Smooth muscle cell (in vitro differentiated cells): ENCODE results near the gene WDFY2. TPM values are rescaled to one million over a fixed set of nuclear protein-coding genes. Genes with fewer than 3 reads are reported as not detected.

Source experiments
- DNase-seq: peaks from one replicate; lab custom pipeline; 2025; ENCODE audit not compliant: unreplicated experiment; lab: John Stamatoyannopoulos, UW
- H2AFZ ChIP-seq: fragments of 200-600 bp; sonication (generic); 2 replicates; pipeline ENCODE4 v1.6.0; 2016; ENCODE audit warnings: antibody characterized with exemption, low read depth, mild to moderate bottlenecking
- H3F3A ChIP-seq: fragments of 200-600 bp; sonication (generic); 2 replicates; pipeline ENCODE4 v1.6.0; 2017; ENCODE audit warnings: antibody characterized with exemption, low read depth
- H3K27ac ChIP-seq: fragments of 200-600 bp; sonication (generic); 2 replicates; pipeline ENCODE4 v1.5.1; 2016; ENCODE audit warnings: low read depth, mild to moderate bottlenecking
- H3K27me3 ChIP-seq: fragments of 200-600 bp; sonication (generic); 2 replicates; pipeline ENCODE4 v1.6.1; 2016; ENCODE audit warnings: low read depth, mild to moderate bottlenecking
- H3K36me3 ChIP-seq: fragments of 200-600 bp; sonication (generic); 2 replicates; pipeline ENCODE4 v1.5.1; 2016; ENCODE audit warnings: low read depth
- H3K4me1 ChIP-seq: fragments of 200-600 bp; sonication (generic); 2 replicates; pipeline ENCODE4 v1.5.1; 2016; ENCODE audit warnings: low read depth
- H3K4me2 ChIP-seq: fragments of 200-600 bp; sonication (generic); 2 replicates; pipeline ENCODE4 v1.6.0; 2016; ENCODE audit warnings: mild to moderate bottlenecking
- H3K4me3 ChIP-seq: fragments of 200-600 bp; sonication (generic); 2 replicates; pipeline ENCODE4 v1.5.1; 2016; ENCODE audit warnings: mild to moderate bottlenecking
- H3K79me2 ChIP-seq: fragments of 200-600 bp; sonication (generic); 2 replicates; pipeline ENCODE4 v1.6.0; 2016; ENCODE audit warnings: low read depth, mild to moderate bottlenecking
- H3K9ac ChIP-seq: fragments of 200-600 bp; sonication (generic); 2 replicates; pipeline ENCODE4 v1.6.0; 2016; ENCODE audit warnings: low read depth
- H3K9me3 ChIP-seq: fragments of 200-600 bp; sonication (generic); replicated peaks from 2 replicates; pipeline ENCODE4 v1.5.1; 2016; ENCODE audit warnings: low read depth
- H4K20me1 ChIP-seq: fragments of 200-600 bp; sonication (generic); 2 replicates; pipeline ENCODE4 v1.6.0; 2016; ENCODE audit warnings: low read depth
- CTCF ChIP-seq: fragments of 200-600 bp; sonication (generic); IDR thresholded peaks from 2 replicates; pipeline ENCODE4 v1.5.1; 2017; ENCODE audit warnings: borderline replicate concordance, mild to moderate bottlenecking, antibody characterized with exemption; ENCODE audit not compliant: insufficient read depth, poor library complexity, severe bottlenecking
- WGBS: methylation state at CpG from one replicate; pipeline ENCODE4 v1.1.7; 2016; ENCODE audit warnings: low lambda C conversion rate; 5-methylcytosine and 5-hydroxymethylcytosine counted together
- polyA plus RNA-seq: library from polyadenylated mRNA; unstranded; fragments of >200 nt; fragmentation: Nextera tagmentation; extraction: Ambion mirVana; gene quantifications from 2 replicates; pipeline ENCODE4 v1.2.1, GENCODE V29; 2016
- total RNA-seq: library from RNA; depleted of rRNA; stranded (reverse); fragments of >200 nt; gene quantifications from 2 replicates; pipeline ENCODE4 v1.2.3, GENCODE V29; 2014

WDFY2 gene
- total and polyA plus RNA-seq, 2 experiments from 2014 or later = 6.6 to 13.7 TPM

- Histone ChIP-seq H3K4me2 (no peak overlapping the region), H3K36me3 (no peaks in the 10 kb centered on the region), H3K4me3 (no peak overlapping the region), H3K27ac (peak overlapping the region; percentile 70), H3F3A (peaks cover 13% of the 10 kb centered on the region), H3K79me2 (no peaks in the 10 kb centered on the region), H2AFZ (no peak overlapping the region), H3K27me3 (no peaks in the 10 kb centered on the region), H3K4me1 (no peaks in the 10 kb centered on the region), H4K20me1 (no peaks in the 10 kb centered on the region), H3K9ac (no peak overlapping the region), H3K9me3 (no peaks in the 10 kb centered on the region)
- no peak for TF ChIP-seq CTCF
- WGBS = 82% methylated on average over 7 of the region's 7 CpGs
- DNase-seq = no peak
Observed at GRCh38 chr13:51556740-51557139, 27.5 kb upstream of the WDFY2 start.

DNA sequence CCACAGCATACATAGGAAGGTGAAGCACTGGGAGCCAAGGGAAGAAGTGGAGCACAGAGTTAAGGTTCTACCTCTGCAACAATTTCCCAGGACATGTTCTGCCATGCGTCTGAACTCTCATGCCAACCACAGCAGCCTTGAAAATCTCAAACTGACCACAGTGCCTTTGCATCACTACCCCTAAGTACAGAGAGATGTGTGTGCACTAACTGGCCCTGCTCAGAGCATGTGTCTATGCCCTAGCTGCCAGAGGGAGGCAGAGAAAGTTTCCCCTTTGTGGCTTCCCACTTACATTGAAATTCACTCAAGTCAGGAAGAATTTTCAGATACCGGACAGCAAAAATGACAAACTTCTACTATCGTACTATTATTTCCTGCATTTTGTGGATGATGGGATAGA, 26.8 kb upstream of the WDFY2 start:
- H2AFZ ChIP-seq = peak overlapping the region; percentile 58
- TF ChIP-seq CTCF = no peak
- H3K27me3 ChIP-seq = no peaks in the 10 kb centered on the region
- H3F3A ChIP-seq = peaks cover 13% of the 10 kb centered on the region
- H3K4me3 ChIP-seq = no peak overlapping the region
- no peaks in the 10 kb centered on the region for H3K9me3 ChIP-seq
- no peaks in the 10 kb centered on the region for H3K79me2 ChIP-seq
- peak overlapping the region; percentile 30 for H3K9ac ChIP-seq
- H3K36me3 ChIP-seq = no peaks in the 10 kb centered on the region
- WGBS = 82% methylated on average over 3 of the region's 3 CpGs
- H4K20me1 ChIP-seq = no peaks in the 10 kb centered on the region
- peak overlapping the region; percentile 70 for H3K27ac ChIP-seq
- H3K4me1 ChIP-seq = no peaks in the 10 kb centered on the region
- DNase-seq = no peak
- H3K4me2 ChIP-seq = peak overlapping the region; percentile 71

GRCh38 chr13:51557875-51558612, 26.2 kb upstream of the WDFY2 start:
- Histone ChIP-seq H3F3A (peaks cover 13% of the 10 kb centered on the region), H2AFZ (peak overlapping the region; percentile 58), H3K27ac (peak overlapping the region; percentile 70), H4K20me1 (no peaks in the 10 kb centered on the region), H3K9ac (peak overlapping the region; percentile 30), H3K79me2 (no peaks in the 10 kb centered on the region), H3K9me3 (no peaks in the 10 kb centered on the region), H3K4me3 (no peak overlapping the region), H3K36me3 (no peaks in the 10 kb centered on the region), H3K27me3 (no peaks in the 10 kb centered on the region), H3K4me1 (no peaks in the 10 kb centered on the region), H3K4me2 (peak overlapping the region; percentile 71)
- no peak for TF ChIP-seq CTCF
- no peak for DNase-seq
- 25% methylated on average over 10 of the region's 10 CpGs for WGBS
